Effector CD4-positive, alpha-beta T cell (primary cell): ENCODE measurements around the gene C10orf62.
"Not testable (repeated sequence)": the region's sequence is repeated elsewhere in the genome, so short reads cannot be mapped to it uniquely, and the experiment has no call there.

Experiments used
- DNase-seq: peaks from one replicate; pipeline ENCODE4 v3.0.0-alpha.2; 2020

C10orf62 gene

DNA sequence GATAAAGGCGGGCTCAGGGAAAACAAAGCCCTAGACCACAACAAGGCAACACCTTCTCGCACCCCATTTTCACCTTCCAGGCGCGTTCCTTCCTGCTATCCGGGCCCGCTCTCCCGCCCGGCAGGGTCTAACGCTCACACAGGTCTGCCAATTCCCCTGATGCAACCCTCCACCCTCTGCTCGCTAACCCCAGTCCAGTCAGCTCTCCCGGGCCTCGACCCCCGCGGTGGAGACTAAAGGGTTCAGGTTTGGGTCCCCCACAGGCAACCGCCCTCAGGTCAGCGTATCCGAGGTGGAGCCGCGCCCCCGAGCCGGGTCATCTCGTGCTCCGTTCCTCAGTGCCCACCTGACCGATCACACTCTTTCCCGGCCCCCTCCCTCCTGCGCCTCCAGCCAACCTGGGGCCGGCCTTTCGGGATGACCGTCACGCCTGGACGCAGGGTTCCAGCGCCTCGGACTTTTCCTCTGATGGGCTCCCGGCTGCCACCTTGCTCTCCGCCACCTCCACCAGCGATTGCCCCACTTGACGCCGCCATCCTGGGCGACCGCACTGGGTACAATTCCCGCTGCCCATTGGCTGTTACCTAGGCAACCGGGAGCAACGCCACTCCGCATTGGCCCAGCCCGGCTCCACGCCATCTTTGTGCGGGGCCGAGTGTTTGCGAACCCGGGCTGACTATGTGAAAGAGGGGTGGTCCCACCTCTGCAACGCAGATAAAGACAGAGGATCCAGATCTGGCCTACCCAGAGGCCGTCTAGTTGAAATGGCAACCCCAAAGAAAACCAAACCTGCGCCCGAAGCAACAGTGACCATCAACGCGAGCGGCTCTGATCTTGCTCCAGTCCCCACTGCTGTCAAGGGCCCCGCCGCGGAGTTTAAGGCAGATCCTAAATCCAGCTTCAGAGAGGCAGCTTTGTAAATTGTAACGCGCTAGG lies 43.7 kb downstream of the C10orf62 start, which contains the start of gene MORN4:
TSS of gene MORN4 (minus strand) at position 552 of the 936 bp plus-strand sequence. CDS start 13,847 bp downstream, outside the sequence.
- DNase-seq, result peak; percentile 92

DNA sequence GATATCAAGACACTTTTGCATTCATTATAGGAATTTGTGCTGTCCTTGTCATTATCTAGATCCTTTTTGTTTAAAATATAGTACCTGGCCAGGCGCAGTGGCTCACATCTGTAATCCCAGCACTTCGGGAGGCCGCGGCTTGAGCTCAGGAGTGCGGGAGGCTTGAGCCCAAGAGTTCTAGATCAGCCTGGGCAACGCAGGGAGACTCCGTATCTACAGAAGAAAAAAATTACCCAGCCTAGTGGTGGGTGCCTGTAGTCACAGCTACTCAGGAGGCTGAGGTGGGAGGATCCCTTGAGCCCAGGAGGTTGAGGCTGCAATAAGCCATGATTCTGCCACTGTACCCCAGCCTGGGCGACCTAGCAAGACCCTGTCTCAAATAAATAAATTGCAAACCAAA lies 44.4 kb downstream of the C10orf62 start:
- no peak for DNase-seq

DNA sequence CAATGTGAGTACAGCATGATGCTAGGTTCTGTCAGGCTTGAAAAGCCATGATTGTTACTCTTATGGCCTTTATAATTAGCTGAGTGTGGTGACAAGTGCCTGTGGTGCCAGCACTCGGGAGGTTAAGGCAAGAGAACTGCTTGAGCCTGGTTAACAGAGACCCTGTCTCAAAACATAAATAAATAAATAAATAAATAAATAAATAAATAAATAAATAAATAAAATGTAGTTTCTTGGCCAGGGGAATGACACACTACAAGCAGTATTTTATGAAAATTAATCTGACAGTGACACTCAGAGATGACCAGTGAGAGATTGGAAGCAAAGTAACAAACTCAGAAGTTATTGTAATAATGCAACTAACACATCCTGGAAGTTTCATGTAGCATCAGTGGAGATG lies 46.1 kb downstream of the C10orf62 start:
- no peak for DNase-seq

DNA sequence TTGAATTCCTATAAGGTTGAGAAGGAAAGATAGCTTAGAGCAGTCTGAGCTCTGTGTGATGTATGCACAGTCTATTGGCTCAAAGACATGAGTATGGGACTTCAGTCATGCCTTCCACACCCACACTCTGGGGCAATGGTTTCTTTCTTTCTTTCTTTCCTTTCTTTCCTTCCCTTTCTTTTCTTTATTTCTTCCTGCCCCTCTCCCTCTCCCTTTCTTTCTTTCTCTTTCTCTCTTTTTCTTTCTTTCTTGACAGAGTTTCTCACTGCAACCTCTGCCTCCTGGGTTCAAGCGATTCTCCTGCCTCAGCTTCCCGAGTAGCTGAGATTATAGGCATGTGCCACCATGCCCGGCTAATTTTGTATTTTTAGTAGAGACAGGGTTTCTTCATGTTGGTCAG lies 49.6 kb downstream of the C10orf62 start:
- not testable (repeated sequence) for DNase-seq

DNA sequence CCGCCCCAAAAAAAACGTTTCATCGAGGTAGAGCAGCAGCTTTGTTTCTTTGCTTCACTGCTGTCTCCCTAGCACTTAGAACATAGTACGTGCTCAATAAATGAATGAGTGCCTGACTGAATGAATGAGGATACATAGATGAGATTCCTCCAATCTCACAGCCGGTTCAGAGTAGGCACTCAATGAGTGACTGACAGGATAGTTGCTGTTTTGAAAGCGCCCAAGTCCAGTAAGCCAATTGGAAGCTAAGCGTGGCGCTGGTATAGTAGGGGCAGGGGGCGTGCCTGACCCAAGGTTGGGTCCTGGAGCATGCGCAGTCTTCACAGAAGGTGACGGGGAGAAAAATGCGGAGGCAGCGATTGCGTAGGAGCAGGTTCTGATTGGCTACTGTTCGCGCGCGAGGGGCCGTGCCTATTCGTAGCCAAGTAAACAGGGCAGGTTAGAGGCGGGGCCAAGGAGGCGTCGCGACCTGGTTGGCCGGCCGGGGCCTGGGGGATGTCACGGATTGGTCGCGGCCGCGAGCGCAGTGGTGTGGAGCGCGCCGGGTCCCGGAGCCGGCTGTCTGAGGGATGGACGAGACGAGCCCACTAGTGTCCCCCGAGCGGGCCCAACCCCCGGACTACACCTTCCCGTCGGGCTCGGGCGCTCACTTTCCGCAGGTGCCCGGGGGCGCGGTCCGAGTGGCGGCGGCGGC lies 50.8 kb downstream of the C10orf62 start, which contains the start of gene PI4K2A:
TSS of gene PI4K2A (plus strand) at position 498 of the 694 bp plus-strand sequence. CDS start at position 570, 72 bp downstream.
- DNase-seq, result peak; percentile 98
